ENCODE results near the gene C3AR1. TPM values are rescaled to one million over a fixed set of nuclear protein-coding genes. Genes with fewer than 3 reads are reported as not detected.

Gene C3AR1
- total RNA-seq, 1 donor from 2014 or later, result 6.9 TPM

DNA sequence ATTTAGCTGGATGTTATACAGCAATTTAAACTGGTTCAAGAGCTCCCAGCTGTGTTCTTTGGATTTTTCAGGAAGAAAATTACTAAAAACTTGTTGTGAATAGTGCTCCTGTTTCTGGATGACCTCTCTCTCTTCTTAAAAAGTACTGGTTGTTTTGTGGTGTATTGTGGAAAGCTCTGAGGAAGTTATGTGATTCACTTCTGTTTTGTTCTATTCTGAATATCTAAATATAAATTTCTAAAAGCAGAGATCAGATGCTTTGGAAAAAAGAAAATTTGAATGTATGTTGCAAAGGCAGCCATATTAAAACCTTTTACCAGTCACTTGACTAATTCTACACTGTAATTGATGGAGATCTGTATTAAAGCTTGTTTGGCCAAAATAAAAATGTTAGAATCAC lies 3.4 kb upstream of the C3AR1 start:
- no peak for DNase-seq
- intact Hi-C loops (cut with micrococcal nuclease), result no loop called here
- no peak for ATAC-seq

DNA sequence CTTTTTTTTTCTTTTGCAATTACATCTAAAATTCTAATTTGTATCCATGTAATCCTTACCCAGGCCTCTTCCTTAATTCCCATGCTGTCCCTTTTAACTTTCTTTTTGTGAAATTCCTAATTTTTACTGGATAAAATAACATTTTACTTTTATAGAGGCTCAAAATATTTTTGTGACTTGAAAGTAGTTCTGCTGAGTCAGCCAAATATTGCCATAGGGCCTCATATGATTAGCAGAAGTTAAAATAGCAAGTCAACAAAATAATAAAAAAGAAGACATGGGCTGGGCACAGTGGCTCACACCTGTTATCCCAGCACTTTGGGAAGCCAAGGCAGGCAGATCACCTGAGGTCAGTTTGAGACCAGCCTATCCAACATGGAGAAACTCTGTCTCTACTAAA lies 2.0 kb downstream of the C3AR1 start:
- intact Hi-C loops (cut with micrococcal nuclease), result no loop called here
- ATAC-seq (no peak), DNase-seq (no peak)

DNA sequence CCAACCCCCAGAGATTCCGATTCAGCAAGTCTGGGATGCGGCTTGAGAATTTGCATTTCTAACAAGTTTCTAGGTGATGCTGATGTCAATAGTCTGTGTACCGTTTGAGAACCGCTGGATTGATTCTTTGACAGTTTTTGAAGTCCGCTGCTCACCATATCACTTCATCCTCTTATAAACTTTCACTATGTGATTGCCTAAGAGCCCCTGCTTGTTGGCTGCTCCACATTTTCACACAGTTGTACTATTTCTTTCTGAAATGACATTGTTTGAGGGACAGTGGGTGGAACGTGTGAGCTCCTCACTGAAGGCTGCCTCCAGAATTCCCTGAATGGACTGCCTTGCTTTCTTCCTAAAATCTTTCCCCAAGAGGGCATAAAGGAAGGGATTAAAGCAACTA lies 7.7 kb downstream of the C3AR1 start:
- no peak for DNase-seq
- no peak for ATAC-seq
- intact Hi-C loops (cut with micrococcal nuclease), result no loop called here

GRCh38 chr12:8057839-8058238 lies 8.3 kb downstream of the C3AR1 start:
- intact Hi-C loops (cut with micrococcal nuclease), result no loop called here
- peak; percentile 52 for ATAC-seq
- DNase-seq, result no peak

GRCh38 chr12:8057306-8057705 lies 8.9 kb downstream of the C3AR1 start:
- no peak for DNase-seq
- intact Hi-C loops (cut with micrococcal nuclease), result no loop called here
- no peak for ATAC-seq

- intact Hi-C loops (cut with micrococcal nuclease), result no loop called here
- peak; percentile 46 for DNase-seq
- no peak for ATAC-seq
These were observed 11.3 kb downstream of the C3AR1 start for GRCh38 chr12:8054816-8055215.

- peak; percentile 59 for ATAC-seq
- peak; percentile 52 for DNase-seq
- intact Hi-C loops (cut with micrococcal nuclease), result no loop called here
These were observed 13.5 kb downstream of the C3AR1 start for GRCh38 chr12:8052679-8053078.

GRCh38 chr12:8050600-8051250 lies 15.4 kb downstream of the C3AR1 start:
- ATAC-seq (no peak), DNase-seq (no peak)
- intact Hi-C loops (cut with micrococcal nuclease), result no loop called here

- DNase-seq, result no peak
- intact Hi-C loops (cut with micrococcal nuclease), result no loop called here
- ATAC-seq, result no peak
These were observed 17.3 kb downstream of the C3AR1 start for GRCh38 chr12:8048906-8049305.

- intact Hi-C loops (cut with micrococcal nuclease), result no loop called here
- DNase-seq, result no peak
- ATAC-seq, result no peak
These were observed 18.3 kb downstream of the C3AR1 start for GRCh38 chr12:8047842-8048241.

DNA sequence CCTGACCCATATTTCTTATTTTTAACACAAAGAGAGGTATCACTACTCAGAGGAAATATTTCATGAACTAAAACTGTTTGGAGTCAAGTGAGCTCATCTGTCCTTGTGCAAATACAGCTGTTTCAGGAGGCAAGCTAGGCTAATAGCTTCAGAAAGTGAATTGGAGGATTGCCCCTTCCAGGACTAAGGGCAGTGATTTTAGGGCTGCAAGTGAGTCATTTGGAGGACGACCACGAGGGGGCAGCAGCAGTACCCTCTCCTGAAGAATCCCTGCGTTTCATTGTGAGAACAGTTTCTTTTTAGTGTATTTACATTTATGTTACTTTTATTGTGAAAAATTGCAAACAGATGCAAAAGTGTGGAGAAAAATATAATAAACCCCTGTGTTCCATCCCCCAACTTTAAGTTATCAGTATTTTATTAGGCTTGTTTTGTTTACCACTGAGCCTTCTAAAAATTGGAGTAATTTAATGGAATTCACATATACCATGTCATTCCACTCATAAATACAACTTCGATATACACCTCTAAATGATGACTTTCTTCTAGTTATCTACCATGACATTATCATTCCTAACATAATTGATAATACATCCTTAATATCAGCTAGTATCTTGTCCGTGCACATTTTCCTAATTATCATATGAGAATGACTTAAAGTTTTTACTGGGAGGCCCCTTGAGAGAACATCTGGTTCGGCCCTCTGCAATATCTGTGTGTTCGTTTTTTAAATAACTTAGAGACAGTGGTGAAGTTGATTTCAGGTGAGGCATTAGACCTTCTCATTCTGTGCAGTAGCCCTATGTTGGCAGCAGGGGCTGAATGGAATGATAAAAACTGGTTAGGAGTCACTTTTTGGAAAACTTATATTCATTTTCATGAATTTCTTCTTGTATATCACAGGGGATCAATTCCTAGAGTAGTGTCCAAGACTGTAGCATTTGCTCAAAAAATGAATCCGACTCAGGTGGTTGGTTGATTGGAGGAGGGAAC lies 19.9 kb downstream of the C3AR1 start:
- ATAC-seq (peak; percentile 76), DNase-seq (peak; percentile 88)
- intact Hi-C loops (cut with micrococcal nuclease), result no loop called here

DNA sequence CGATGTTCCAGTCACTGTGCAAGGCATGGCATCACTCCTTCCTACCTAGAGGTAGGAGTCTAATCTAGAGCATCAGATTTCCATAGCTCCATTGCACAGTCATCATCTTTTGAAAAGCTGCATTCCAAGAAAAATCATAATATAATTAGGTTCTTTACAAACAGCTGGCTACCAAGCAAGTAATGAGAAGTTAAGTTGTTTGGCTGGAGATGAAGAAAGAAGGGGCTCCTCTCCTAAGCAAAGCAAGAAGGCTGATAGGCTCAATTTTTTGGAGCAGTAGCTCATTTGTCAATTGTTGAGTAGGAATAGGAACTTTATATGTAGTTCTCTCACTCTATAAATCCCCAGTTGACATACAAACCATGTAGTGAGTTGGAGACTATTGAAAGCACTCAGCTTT lies 25.4 kb downstream of the C3AR1 start:
- intact Hi-C loops (cut with micrococcal nuclease), result loop anchor here (5.0 kb wide), 1 partner anchor 37 kb away; no protein-coding TSS in a partner anchor
- no peak for DNase-seq

DNA sequence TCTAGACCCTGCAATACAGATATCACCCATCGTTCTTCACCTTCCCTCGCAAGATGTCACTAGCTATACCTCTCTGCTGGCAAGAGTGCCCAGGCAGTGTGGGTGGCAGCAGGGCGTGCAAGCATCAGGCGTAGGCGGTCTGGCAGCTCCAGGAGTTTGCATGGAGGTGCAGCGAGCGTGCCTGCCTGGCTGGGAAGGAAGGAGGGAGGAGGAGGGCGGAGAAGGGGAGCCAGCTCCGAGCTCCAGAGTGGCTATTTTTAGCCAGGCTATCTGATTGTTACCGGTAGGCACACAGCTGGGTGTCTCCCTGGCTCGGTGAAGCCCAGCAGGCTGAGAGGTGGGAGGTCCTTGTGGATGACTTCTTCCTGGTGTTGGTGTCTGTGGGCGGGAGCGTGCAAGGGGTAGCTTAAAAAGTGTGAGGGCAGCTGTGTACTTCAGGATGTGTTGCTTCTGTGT lies 27.5 kb downstream of the C3AR1 start:
- ATAC-seq (peak; percentile 89), DNase-seq (peak; percentile 77)
- intact Hi-C loops (cut with micrococcal nuclease), result no loop called here

More for the DNA sequence above, 25.4 kb downstream of the C3AR1 start:
- ATAC-seq, result no peak

DNA sequence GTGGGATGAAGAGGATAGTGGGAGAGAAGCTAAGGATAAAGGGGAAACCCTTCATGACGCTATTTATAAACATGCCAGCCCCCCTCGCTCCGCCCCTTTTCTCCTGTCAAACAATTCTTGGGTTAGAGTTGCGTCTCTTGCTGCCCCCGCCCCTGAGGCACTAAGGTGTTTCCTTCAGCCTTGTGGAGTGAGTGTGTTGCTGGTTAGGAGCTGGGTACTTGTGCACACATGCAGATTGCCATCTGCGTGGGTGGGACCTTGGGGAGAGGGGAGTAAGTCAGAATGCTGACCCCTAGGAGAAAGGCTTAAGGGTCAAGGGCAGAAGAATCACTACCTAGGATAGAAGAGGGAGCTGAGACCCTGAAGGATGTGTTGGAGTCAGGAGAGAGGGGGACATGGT lies 28.2 kb downstream of the C3AR1 start:
- DNase-seq (no peak), ATAC-seq (no peak)
- intact Hi-C loops (cut with micrococcal nuclease), result no loop called here

DNA sequence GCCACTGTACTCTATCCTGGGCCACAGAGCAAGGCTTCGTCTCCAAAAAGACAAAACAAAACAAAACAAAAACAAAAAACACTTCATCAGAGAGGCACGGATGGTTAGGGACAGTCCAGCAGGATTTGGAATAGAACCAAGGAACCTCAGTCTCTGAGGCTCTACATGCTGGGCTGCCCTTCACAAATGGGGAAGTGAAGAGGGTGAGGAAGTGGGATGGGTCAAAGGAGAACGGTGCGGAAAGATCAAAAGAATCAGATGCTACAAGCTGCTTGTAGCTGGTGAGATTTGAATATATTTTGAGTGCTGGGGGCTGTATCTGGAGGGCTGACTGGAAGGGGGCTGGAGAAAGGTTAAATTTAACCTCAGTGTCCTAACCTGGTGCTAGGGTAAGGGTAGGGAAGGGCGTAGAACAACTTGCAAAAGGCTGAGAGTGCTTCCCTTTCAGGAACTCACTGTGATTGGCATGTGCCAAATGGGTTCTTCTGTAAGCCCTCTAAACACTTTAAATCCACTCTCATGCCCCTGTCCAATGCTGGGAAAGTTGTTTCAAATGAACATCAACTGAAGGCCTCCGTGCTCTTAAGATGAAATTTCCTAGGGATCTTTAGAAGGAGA lies 29.0 kb downstream of the C3AR1 start:
- DNase-seq (no peak), ATAC-seq (no peak)
- intact Hi-C loops (cut with micrococcal nuclease), result no loop called here

- intact Hi-C loops (cut with micrococcal nuclease), result no loop called here
- DNase-seq, result peak; percentile 71
- ATAC-seq, result peak; percentile 42
These were observed 29.8 kb downstream of the C3AR1 start for GRCh38 chr12:8036346-8036745.

- intact Hi-C loops (cut with micrococcal nuclease), result no loop called here
- DNase-seq (no peak), ATAC-seq (no peak)
These were observed 30.6 kb downstream of the C3AR1 start for GRCh38 chr12:8035440-8036010.

DNA sequence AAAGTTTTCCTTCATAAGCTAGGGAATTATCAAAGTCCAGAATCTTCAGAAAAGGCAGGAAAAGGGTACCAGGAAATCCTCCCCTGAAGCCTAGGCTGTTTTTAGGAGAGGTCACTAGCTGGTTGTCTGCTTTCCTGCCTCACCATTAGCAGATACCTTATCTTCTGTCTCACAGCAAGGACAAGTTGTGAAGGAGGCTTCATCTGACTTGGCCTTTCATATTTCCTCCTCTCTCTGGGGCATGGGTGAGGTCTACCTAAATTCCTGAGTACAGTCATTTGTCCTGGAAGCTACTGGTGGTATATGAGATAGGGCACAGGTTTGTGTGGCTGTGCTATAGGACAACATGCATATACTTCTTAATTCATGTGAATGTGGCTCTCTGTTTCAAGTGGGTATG lies 31.4 kb downstream of the C3AR1 start:
- intact Hi-C loops (cut with micrococcal nuclease), result no loop called here
- ATAC-seq (no peak), DNase-seq (no peak)

GRCh38 chr12:8033153-8034044 lies 32.8 kb downstream of the C3AR1 start:
- intact Hi-C loops (cut with micrococcal nuclease), result no loop called here
- ATAC-seq (peak; percentile 61), DNase-seq (peak; percentile 58)

Measured in left ventricle myocardium superior (tissue), 1 donor.